NCI-H2107 treated with DMSO at 0.1 percent for 48 hours (cell line): Measurements from ENCODE around the gene ZNF85.
"Not testable (repeated sequence)": the region's sequence is repeated elsewhere in the genome, so short reads cannot be mapped to it uniquely, and the experiment has no call there.

Experiments
- DNase-seq: peaks from one replicate; lab custom pipeline; 2025; ENCODE audit not compliant: unreplicated experiment; lab: John Stamatoyannopoulos, UW

Gene ZNF85

GRCh38 chr19:20923077-20923871 lies at the start of gene ZNF85:
TSS of gene ZNF85 (plus strand) at chr19:20923251. CDS start at chr19:20923401, 150 bp downstream.
- peak; percentile 76 for DNase-seq

- DNase-seq: no peak
Observed at GRCh38 chr19:20879501-20879900, 43.5 kb upstream of the ZNF85 start.

DNA sequence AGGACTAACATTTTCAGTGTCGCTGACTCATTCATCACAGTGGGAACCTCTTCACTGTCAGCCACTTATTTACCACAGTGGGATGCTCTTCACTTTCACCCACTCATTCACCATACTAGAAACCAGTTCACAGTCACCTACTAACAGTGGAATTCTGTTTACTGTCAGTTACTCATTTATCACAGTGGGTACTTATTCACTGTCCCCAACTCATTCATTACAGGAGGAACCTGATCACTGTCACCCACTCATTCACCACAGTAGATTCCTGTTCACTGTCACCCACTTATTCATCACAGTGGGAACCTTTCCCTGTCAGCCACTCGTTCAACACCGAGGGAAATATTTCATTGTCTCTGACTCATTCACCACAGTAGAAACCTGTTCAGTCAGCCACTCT lies 10.1 kb upstream of the ZNF85 start:
- no peak for DNase-seq

DNA sequence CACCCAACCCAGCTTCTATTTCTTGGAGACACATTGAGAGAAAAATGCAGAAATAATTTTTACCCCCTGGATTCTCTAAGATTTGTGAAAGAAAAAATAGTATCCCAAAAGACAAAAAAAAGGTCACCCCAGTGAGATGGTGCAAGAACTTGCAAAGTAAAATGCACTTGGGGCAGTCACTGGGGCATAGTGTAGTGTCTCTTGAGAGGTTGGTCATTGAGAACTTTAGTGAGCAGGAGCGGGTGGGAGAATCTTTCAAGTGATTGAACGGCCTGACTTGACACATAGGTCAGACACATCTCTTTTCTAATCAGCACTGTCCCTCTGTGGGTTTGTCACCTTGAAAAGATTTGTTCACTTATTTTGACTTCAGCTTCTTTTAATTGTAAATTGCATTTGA lies 2.4 kb downstream of the ZNF85 start:
- DNase-seq: no peak

GRCh38 chr19:20926796-20927195 lies 3.7 kb downstream of the ZNF85 start:
- no peak for DNase-seq

DNA sequence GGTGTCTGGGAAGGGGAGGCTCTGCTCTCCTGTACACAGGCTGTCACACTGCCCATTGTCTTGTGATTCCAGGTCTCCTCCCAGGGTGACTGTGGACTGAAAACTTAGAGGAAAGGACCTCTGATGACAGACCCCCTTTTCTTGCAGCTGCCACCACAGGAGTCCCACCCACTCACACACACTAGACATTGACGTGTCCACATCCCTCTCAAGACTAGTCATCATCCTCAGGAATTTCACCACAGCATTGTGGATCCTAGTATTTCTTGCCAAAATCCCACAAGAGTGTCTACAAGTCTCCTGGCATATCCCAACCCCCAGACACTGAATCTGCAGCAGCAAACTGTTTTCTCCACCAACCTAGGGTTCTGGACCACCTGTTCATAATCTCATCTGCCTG lies 5.3 kb downstream of the ZNF85 start:
- DNase-seq: no peak

GRCh38 chr19:20936322-20936947 lies 13.4 kb downstream of the ZNF85 start:
- DNase-seq: not testable (repeated sequence)

- not testable (repeated sequence) for DNase-seq
Observed at GRCh38 chr19:20952561-20953095, 29.6 kb downstream of the ZNF85 start.

DNA sequence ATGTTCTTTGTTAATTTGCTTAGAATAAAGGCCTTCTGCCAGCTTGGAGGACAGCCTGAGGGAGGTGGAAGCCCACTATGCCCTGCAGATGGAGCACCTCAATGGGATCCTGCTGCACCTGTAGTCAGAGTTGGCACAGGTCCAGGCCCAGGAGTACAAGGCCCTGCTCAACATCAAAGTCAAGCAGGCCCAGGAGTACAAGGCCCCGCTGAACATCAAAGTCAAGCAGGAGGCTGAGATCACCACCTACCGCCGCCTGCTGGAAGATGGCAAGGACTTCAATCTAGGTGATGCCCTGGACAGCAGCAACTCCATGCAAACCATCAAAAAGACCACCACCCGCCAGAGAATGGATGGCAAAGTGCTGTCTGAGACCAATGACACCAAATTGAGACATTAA lies 41.7 kb downstream of the ZNF85 start:
- DNase-seq: no peak

DNA sequence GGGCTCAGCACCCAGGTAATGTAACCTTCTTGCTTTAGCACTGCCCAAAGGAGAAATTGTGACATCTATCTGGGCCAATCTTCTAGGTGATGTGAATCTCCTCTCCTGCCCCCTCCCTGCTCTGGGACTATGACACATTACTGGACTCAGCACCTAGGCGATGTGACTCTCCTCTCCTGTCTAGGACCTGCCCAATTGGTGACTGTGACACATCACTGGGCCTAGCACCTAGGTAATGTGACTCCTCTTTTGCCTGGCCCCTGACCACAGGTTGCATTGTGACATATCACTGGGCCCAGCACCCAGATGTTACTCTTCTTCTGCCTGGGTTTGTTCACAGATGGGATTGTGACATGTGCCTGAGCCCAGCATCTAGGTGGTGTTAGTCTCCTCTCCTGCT lies 45.0 kb downstream of the ZNF85 start:
- DNase-seq: no peak

DNA sequence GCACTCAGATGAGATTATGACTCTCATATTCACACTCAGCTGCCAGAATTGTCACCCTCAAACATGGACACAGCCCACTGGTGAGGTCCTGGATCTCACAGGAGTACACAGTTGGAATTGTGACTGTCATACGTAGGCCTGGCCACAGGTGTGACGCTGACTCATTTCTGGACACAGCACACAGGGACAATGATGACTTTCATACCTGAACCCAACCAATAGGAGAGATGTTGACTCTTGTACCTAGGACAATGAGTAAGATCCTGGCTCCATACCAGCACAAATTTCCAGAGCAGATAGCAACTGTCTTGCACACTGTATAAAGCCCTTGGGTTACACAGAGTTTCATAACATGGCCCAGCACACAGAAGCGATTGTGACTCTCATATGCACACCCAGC lies 46.4 kb downstream of the ZNF85 start:
- DNase-seq: no peak

DNA sequence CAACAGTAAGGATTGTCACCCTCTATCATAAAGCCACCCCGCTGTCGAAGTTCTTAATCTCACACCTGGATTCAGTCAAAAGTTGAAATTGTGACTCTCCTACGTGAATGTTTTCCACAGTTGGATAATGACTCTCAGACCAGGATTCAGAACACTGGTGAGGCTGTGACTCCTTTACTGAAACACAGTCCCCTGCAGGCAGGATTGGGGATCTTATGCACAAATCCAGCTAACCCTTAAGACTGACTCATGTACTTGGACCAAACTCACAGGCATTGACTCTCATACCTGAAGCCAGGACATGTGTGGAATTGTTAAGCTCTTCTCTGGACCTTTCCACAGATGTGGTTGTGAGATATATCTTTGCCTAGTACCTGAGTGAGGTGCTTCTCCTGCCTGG lies 46.8 kb downstream of the ZNF85 start:
- DNase-seq: no peak

GRCh38 chr19:20992788-20993187 lies 69.7 kb downstream of the ZNF85 start:
- not testable (repeated sequence) for DNase-seq

GRCh38 chr19:20999731-21000352 lies 76.8 kb downstream of the ZNF85 start:
- DNase-seq: peak; percentile 91
